Astrocyte (in vitro differentiated cells and primary cell): ENCODE measurements around the gene BTBD10. TPM values are rescaled to one million over a fixed set of nuclear protein-coding genes. Genes with fewer than 3 reads are reported as not detected.

Experiments
- DNase-seq: peaks from one replicate; pipeline ENCODE4 v3.0.0-alpha.2; 2010; ENCODE audit warnings: low read depth
- FAIRE-seq: peaks from 2 replicates; lab custom pipeline; 2011; peaks lifted over from hg19 to GRCh38; lab: Jason Lieb, UNC
- H2AFZ ChIP-seq: 2 replicates; pipeline ENCODE4 v1.6.0; 2012; ENCODE audit warnings: low read depth, low read length, inconsistent platforms
- H3K27ac ChIP-seq: 2 replicates; pipeline ENCODE4 v1.5.1; 2011; ENCODE audit warnings: low read depth, low read length, inconsistent platforms
- H3K27me3 ChIP-seq: 2 replicates; pipeline ENCODE4 v1.6.0; 2011; ENCODE audit warnings: low read length, inconsistent platforms; ENCODE audit not compliant: insufficient read depth
- H3K36me3 ChIP-seq: 2 replicates; pipeline ENCODE4 v1.5.1; 2011; ENCODE audit warnings: low read length, inconsistent platforms; ENCODE audit not compliant: insufficient read depth
- H3K4me1 ChIP-seq: 2 replicates; pipeline ENCODE4 v1.5.1; 2011; ENCODE audit warnings: low read length, inconsistent platforms; ENCODE audit not compliant: insufficient read depth
- H3K4me2 ChIP-seq: 2 replicates; pipeline ENCODE4 v1.6.0; 2012; ENCODE audit warnings: low read length, inconsistent platforms
- H3K4me3 ChIP-seq: 2 replicates; pipeline ENCODE4 v1.5.1; 2011; ENCODE audit warnings: low read depth, mild to moderate bottlenecking, low read length, inconsistent platforms; ENCODE audit not compliant: insufficient read depth
- H3K79me2 ChIP-seq: 2 replicates; pipeline ENCODE4 v1.6.0; 2012; ENCODE audit warnings: mild to moderate bottlenecking, low read length, inconsistent platforms; ENCODE audit not compliant: insufficient read depth
- H3K9ac ChIP-seq: 2 replicates; pipeline ENCODE4 v1.6.0; 2012; ENCODE audit warnings: mild to moderate bottlenecking, low read length, inconsistent platforms
- H3K9me3 ChIP-seq: 2 replicates; pipeline ENCODE4 v1.5.1; 2012; ENCODE audit warnings: low read depth, mild to moderate bottlenecking, low read length, inconsistent platforms; ENCODE audit not compliant: insufficient read depth
- H4K20me1 ChIP-seq: 2 replicates; pipeline ENCODE4 v1.6.0; 2012; ENCODE audit warnings: low read length, inconsistent platforms; ENCODE audit not compliant: insufficient read depth
- H3K27ac Mint-ChIP-seq: one replicate; pipeline ENCODE4 v1.8.0; 2021; ENCODE audit warnings: mild to moderate bottlenecking, mixed read lengths; ENCODE audit not compliant: unreplicated experiment
- H3K27me3 Mint-ChIP-seq: one replicate; pipeline ENCODE4 v1.8.0; 2021; ENCODE audit warnings: low read depth, mixed read lengths; ENCODE audit not compliant: unreplicated experiment
- H3K36me3 Mint-ChIP-seq: one replicate; pipeline ENCODE4 v1.8.0; 2021; ENCODE audit warnings: low read depth, mixed read lengths; ENCODE audit not compliant: unreplicated experiment
- H3K4me1 Mint-ChIP-seq: one replicate; pipeline ENCODE4 v1.8.0; 2021; ENCODE audit warnings: low read depth, mixed read lengths; ENCODE audit not compliant: unreplicated experiment
- H3K4me3 Mint-ChIP-seq: one replicate; pipeline ENCODE4 v1.8.0; 2021; ENCODE audit warnings: mild to moderate bottlenecking, moderate library complexity, mixed read lengths; ENCODE audit not compliant: unreplicated experiment
- H3K9me3 Mint-ChIP-seq: one replicate; pipeline ENCODE4 v1.8.0; 2021; ENCODE audit warnings: mild to moderate bottlenecking, mixed read lengths; ENCODE audit not compliant: unreplicated experiment
- EZH2 ChIP-seq: IDR thresholded peaks from 2 replicates; pipeline ENCODE4 v1.6.1; 2012; ENCODE audit warnings: mild to moderate bottlenecking, low read length, inconsistent platforms; ENCODE audit not compliant: insufficient read depth
- total RNA-seq: library from RNA; stranded (reverse); gene quantifications from 2 replicates; pipeline ENCODE4 v1.2.1, GENCODE V29; 2021
- TF ChIP-seq, protein P1 (sequence below): IDR thresholded peaks from 2 replicates; pipeline ENCODE4 v1.5.1; 2011; ENCODE audit warnings: low read depth, mild to moderate bottlenecking, inconsistent platforms, low read length, moderate library complexity; ENCODE audit not compliant: insufficient read depth

The BTBD10 gene
- total RNA-seq, 1 donor from 2014 or later = 58.9 TPM

- TF ChIP-seq, protein P1, sequence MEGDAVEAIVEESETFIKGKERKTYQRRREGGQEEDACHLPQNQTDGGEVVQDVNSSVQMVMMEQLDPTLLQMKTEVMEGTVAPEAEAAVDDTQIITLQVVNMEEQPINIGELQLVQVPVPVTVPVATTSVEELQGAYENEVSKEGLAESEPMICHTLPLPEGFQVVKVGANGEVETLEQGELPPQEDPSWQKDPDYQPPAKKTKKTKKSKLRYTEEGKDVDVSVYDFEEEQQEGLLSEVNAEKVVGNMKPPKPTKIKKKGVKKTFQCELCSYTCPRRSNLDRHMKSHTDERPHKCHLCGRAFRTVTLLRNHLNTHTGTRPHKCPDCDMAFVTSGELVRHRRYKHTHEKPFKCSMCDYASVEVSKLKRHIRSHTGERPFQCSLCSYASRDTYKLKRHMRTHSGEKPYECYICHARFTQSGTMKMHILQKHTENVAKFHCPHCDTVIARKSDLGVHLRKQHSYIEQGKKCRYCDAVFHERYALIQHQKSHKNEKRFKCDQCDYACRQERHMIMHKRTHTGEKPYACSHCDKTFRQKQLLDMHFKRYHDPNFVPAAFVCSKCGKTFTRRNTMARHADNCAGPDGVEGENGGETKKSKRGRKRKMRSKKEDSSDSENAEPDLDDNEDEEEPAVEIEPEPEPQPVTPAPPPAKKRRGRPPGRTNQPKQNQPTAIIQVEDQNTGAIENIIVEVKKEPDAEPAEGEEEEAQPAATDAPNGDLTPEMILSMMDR = no peak
- no peak for TF ChIP-seq EZH2
- Mint-ChIP-seq H3K27me3 (no peaks in the 10 kb centered on the region), H3K36me3 (peaks cover 13% of the 10 kb centered on the region), H3K9me3 (no peaks in the 10 kb centered on the region), H3K4me3 (no peak overlapping the region), H3K4me1 (peaks cover 18% of the 10 kb centered on the region), H3K27ac (no peak overlapping the region)
- DNase-seq = no peak
- H2AFZ ChIP-seq = no peak overlapping the region
- H3K9me3 ChIP-seq = no peaks in the 10 kb centered on the region
- no peak overlapping the region for H3K4me2 ChIP-seq
- H3K27me3 ChIP-seq = no peaks in the 10 kb centered on the region
- H4K20me1 ChIP-seq = no peaks in the 10 kb centered on the region
- H3K4me1 ChIP-seq = peaks cover 4% of the 10 kb centered on the region
- no peaks in the 10 kb centered on the region for H3K36me3 ChIP-seq
- H3K9ac ChIP-seq = no peak overlapping the region
- FAIRE-seq = no peak
- H3K27ac ChIP-seq = no peak overlapping the region
- H3K79me2 ChIP-seq = peaks cover 3% of the 10 kb centered on the region
- H3K4me3 ChIP-seq = no peak overlapping the region
Observed at GRCh38 chr11:13346470-13346869, 116.6 kb downstream of the BTBD10 start.

- FAIRE-seq = no peak
- H3K36me3 Mint-ChIP-seq = peaks cover 10% of the 10 kb centered on the region
- Histone ChIP-seq H3K9ac (no peak overlapping the region), H3K27me3 (no peaks in the 10 kb centered on the region), H3K4me3 (no peak overlapping the region), H3K4me2 (no peak overlapping the region), H2AFZ (no peak overlapping the region), H3K79me2 (peaks cover 3% of the 10 kb centered on the region), H3K27ac (no peak overlapping the region), H3K4me1 (peaks cover 4% of the 10 kb centered on the region), H3K9me3 (no peaks in the 10 kb centered on the region), H3K36me3 (no peaks in the 10 kb centered on the region), H4K20me1 (no peaks in the 10 kb centered on the region)
- H3K4me3 Mint-ChIP-seq = no peak overlapping the region
- DNase-seq = no peak
- H3K27ac Mint-ChIP-seq = peak overlapping the region; percentile 3
- peaks cover 34% of the 10 kb centered on the region for H3K4me1 Mint-ChIP-seq
- no peaks in the 10 kb centered on the region for H3K9me3 Mint-ChIP-seq
- no peaks in the 10 kb centered on the region for H3K27me3 Mint-ChIP-seq
- no peak for TF ChIP-seq EZH2
- TF ChIP-seq, protein P1 = no peak
Observed at GRCh38 chr11:13344818-13345217, 118.2 kb downstream of the BTBD10 start.

DNA sequence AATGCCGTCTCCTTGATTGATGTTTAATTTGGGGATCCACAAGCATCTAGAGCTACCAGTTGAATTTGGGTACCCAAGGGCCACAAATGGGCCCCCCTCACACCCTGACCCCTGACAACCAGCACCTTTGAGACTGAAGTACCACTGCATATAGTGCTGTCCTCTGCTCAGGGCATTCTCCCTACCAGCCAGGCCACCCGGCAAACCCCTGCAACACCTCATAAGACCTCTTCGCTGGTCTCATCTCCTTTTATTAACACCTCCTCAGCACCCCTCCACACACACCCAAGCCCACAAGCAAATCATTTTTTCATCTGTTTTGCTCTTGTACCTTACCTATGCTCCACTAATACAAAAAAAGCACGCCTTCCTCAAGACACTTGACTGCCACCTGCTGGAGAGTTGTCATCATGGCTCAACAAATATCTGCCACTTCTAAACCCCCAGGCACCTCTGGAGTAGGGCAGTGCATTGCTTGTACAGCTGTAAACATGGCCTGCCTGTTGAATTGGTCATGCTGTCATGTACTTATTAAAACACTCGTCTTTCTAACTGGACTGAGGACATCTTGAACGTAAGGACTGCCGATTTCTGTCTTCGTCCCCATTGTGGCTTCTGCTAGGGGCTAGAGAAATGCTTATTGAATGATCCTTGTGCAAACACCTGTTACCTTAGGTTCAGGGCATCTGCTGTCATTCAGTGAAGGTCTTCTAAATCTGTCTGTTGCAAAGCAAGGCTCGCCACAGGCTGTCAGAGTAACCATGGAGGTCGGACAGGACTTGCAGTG, 118.9 kb downstream of the BTBD10 start:
- Histone ChIP-seq H3K27me3 (no peaks in the 10 kb centered on the region), H3K9me3 (no peaks in the 10 kb centered on the region), H2AFZ (no peak overlapping the region), H3K9ac (no peak overlapping the region), H3K4me3 (no peak overlapping the region), H3K27ac (no peak overlapping the region), H3K36me3 (no peaks in the 10 kb centered on the region), H3K4me1 (peaks cover 11% of the 10 kb centered on the region), H4K20me1 (no peaks in the 10 kb centered on the region), H3K79me2 (peaks cover 3% of the 10 kb centered on the region), H3K4me2 (no peak overlapping the region)
- DNase-seq (peak; percentile 37), FAIRE-seq (peak; percentile 59)
- TF ChIP-seq, protein P1 = peak; percentile 92
- TF ChIP-seq EZH2 = no peak
- H3K36me3 Mint-ChIP-seq = peaks cover 10% of the 10 kb centered on the region
- no peaks in the 10 kb centered on the region for H3K9me3 Mint-ChIP-seq
- H3K4me1 Mint-ChIP-seq = peaks cover 41% of the 10 kb centered on the region
- H3K27me3 Mint-ChIP-seq = no peaks in the 10 kb centered on the region
- H3K4me3 Mint-ChIP-seq = no peak overlapping the region
- peak overlapping the region; percentile 3 for H3K27ac Mint-ChIP-seq
